GM12878 (cell line): ENCODE data around the gene ZFAND2B. TPM values are rescaled to one million over a fixed set of nuclear protein-coding genes. Genes with fewer than 3 reads are reported as not detected.

Experiments
- ATAC-seq: fragments of 200-7000 bp; cut with Tn5 transposase; 3 replicates; pipeline ENCODE4 v1.9.1; 2020; ENCODE audit warnings: mild to moderate bottlenecking, moderate library complexity
- BruUV-seq: library from RNA; stranded (reverse); fragments of 400-500 nt; replicated peaks from 2 replicates; lab custom pipeline; 2021; lab: Mats Ljungman, UMichigan
- CTCF ChIA-PET: fragments of 300-600 bp; sonication (Branson Sonifier 250); formaldehyde crosslinking; extraction: SDS; loops from one replicate; lab custom pipeline; 2021; ENCODE audit warnings: inconsistent platforms; lab: Yijun Ruan, JAX
- POLR2A ChIA-PET: fragments of 350-600 bp; formaldehyde crosslinking; extraction: SDS; loops from one replicate; lab custom pipeline; 2021; ENCODE audit warnings: inconsistent platforms; lab: Charles Lee
- RAD21 ChIA-PET: fragments of 300-600 bp; sonication (Branson Sonifier 250); formaldehyde crosslinking; loops from one replicate; lab custom pipeline; 2023; ENCODE audit warnings: antibody characterized with exemption; ENCODE audit not compliant: unreplicated experiment; lab: Charles Lee
- SMC1A ChIA-PET: fragments of 300-600 bp; sonication (Branson Sonifier 250); formaldehyde crosslinking; loops from one replicate; lab custom pipeline; 2023; ENCODE audit not compliant: unreplicated experiment, uncharacterized antibody; lab: Charles Lee
- DNase-seq: peaks from one replicate; pipeline ENCODE4 v3.0.0-alpha.2; 2011; ENCODE audit warnings: low read depth, low spot score
- FAIRE-seq: peaks from 3 replicates; lab custom pipeline; 2011; peaks lifted over from hg19 to GRCh38; lab: Jason Lieb, UNC
- H2AFZ ChIP-seq: 2 replicates; pipeline ENCODE4 v1.6.0; 2011; ENCODE audit warnings: low read depth, low read length, control low read depth; ENCODE audit not compliant: control insufficient read depth
- H3K27ac ChIP-seq: 2 replicates; pipeline ENCODE4 v1.5.1; 2011; ENCODE audit warnings: control low read depth; ENCODE audit not compliant: control insufficient read depth, insufficient read depth
- H3K27me3 ChIP-seq, 2 experiments: replicated peaks in 1 of 2; 2 replicates each; pipeline versions ENCODE4 v1.6.0 to v1.6.1; 2011; ENCODE audit warnings: low read length in 1 of 2; ENCODE audit not compliant: control insufficient read depth in 2 of 2, insufficient read depth in 2 of 2
- H3K36me3 ChIP-seq, 2 experiments: 2 replicates each; pipeline ENCODE4 v1.5.1; 2011; ENCODE audit warnings: low read length in 1 of 2; ENCODE audit not compliant: control insufficient read depth in 2 of 2, insufficient read depth in 2 of 2
- H3K4me1 ChIP-seq: 2 replicates; pipeline ENCODE4 v1.6.1; 2011; ENCODE audit warnings: mild to moderate bottlenecking, low read length, moderate library complexity, mixed read lengths; ENCODE audit not compliant: control insufficient read depth, insufficient read depth
- H3K4me2 ChIP-seq: 2 replicates; pipeline ENCODE4 v1.6.0; 2011; ENCODE audit warnings: control low read depth; ENCODE audit not compliant: control insufficient read depth, insufficient read depth
- H3K4me3 ChIP-seq: fragments of 200-600 bp; sonication (generic); 2 replicates; pipeline ENCODE4 v1.5.1; 2016
- H3K79me2 ChIP-seq: 2 replicates; pipeline ENCODE4 v1.6.0; 2011; ENCODE audit warnings: low read length; ENCODE audit not compliant: control insufficient read depth, insufficient read depth
- H3K9ac ChIP-seq: 2 replicates; pipeline ENCODE4 v1.8.0; 2011; ENCODE audit warnings: low read length, control low read depth, mixed read lengths; ENCODE audit not compliant: control insufficient read depth, insufficient read depth
- H3K9me3 ChIP-seq: replicated peaks from 3 replicates; pipeline ENCODE4 v1.5.1; 2011; ENCODE audit warnings: mild to moderate bottlenecking, low read length; ENCODE audit not compliant: control insufficient read depth, insufficient read depth
- H4K20me1 ChIP-seq: 2 replicates; pipeline ENCODE4 v1.6.0; 2011; ENCODE audit not compliant: control insufficient read depth, insufficient read depth
- MEF2B ChIP-seq: fragments of 450-650 bp; IDR thresholded peaks from 2 replicates; pipeline ENCODE4 v1.6.1; 2018; ENCODE audit warnings: mild to moderate bottlenecking, moderate library complexity; ENCODE audit not compliant: partially characterized antibody, poor library complexity, severe bottlenecking
- ZBTB4 ChIP-seq: fragments of 450-650 bp; formaldehyde crosslinking; IDR thresholded peaks from 2 replicates; pipeline ENCODE4 v1.4.0; 2022; ENCODE audit warnings: mild to moderate bottlenecking, moderate library complexity
- ZNF274 ChIP-seq: IDR thresholded peaks from one replicate; pipeline ENCODE4 v1.8.0; 2011; ENCODE audit not compliant: insufficient read length, insufficient read depth
- WGBS: methylation state at CpG from one replicate; pipeline ENCODE4 v1.1.6; 2016; ENCODE audit warnings: low lambda C conversion rate; ENCODE audit not compliant: insufficient replicate concordance, insufficient coverage; ENCODE audit errors: missing lambda C conversion rate; 5-methylcytosine and 5-hydroxymethylcytosine counted together
- in situ Hi-C: fragments of 300-500 bp; cut with MboI; formaldehyde crosslinking; loops from 9 replicates; pipeline ENCODE4 v1.14.3; 2018; ENCODE audit warnings: mixed read lengths
- intact Hi-C: fragments of 100-400 bp; cut with micrococcal nuclease; formaldehyde crosslinking; loops from one replicate; pipeline ENCODE4 v1.14.2; 2022; ENCODE audit not compliant: unreplicated experiment
- polyA plus RNA-seq, 11 experiments: library from polyadenylated mRNA; depleted of rRNA in 4 of 11; unstranded in 6 of 11; stranded (reverse) in 5 of 11; fragments of >200 nt; fragmentation: Nextera tagmentation in 4 of 11; fragmentation: Illumina TruSeq in 1 of 11; extraction: Ambion mirVana in 4 of 11; extraction: Trizol in 1 of 11; gene quantifications; 1 replicate in 1 of 11; 2 replicates in 10 of 11; pipeline versions ENCODE4 v1.2.1 to v1.2.3, GENCODE V29; 2011 to 2016; ENCODE audit warnings: inconsistent platforms in 2 of 11, missing spikeins in 2 of 11, low read depth in 1 of 11
- total RNA-seq, 4 experiments: library from RNA; depleted of rRNA in 3 of 4; stranded (reverse); fragments of >200 nt in 3 of 4; fragmentation: Illumina TruSeq in 1 of 4; extraction: Trizol in 1 of 4; gene quantifications; 2 replicates each; pipeline versions ENCODE4 v1.2.1 to v1.2.3, GENCODE V29; 2013 to 2021
- TF ChIP-seq, protein P1 (sequence below): fragments of 450-650 bp; IDR thresholded peaks from 2 replicates; pipeline ENCODE4 v1.6.1; 2017; ENCODE audit warnings: borderline replicate concordance
- TF ChIP-seq, protein P2 (sequence below): fragments of 450-650 bp; IDR thresholded peaks from 2 replicates; pipeline ENCODE4 v1.6.1; 2016; ENCODE audit warnings: mild to moderate bottlenecking, moderate library complexity, borderline replicate concordance
- TF ChIP-seq, protein P3 (sequence below): fragments of 450-650 bp; IDR thresholded peaks from 2 replicates; pipeline ENCODE4 v1.6.1; 2017; ENCODE audit warnings: mild to moderate bottlenecking, moderate library complexity

ZFAND2B gene
- total and polyA plus RNA-seq, 10 of the 15 experiments (the other 5 are each of a cell fraction or from before 2014, with no cell fraction given): 5.4 to 28.1 (median 22.4) TPM

DNA sequence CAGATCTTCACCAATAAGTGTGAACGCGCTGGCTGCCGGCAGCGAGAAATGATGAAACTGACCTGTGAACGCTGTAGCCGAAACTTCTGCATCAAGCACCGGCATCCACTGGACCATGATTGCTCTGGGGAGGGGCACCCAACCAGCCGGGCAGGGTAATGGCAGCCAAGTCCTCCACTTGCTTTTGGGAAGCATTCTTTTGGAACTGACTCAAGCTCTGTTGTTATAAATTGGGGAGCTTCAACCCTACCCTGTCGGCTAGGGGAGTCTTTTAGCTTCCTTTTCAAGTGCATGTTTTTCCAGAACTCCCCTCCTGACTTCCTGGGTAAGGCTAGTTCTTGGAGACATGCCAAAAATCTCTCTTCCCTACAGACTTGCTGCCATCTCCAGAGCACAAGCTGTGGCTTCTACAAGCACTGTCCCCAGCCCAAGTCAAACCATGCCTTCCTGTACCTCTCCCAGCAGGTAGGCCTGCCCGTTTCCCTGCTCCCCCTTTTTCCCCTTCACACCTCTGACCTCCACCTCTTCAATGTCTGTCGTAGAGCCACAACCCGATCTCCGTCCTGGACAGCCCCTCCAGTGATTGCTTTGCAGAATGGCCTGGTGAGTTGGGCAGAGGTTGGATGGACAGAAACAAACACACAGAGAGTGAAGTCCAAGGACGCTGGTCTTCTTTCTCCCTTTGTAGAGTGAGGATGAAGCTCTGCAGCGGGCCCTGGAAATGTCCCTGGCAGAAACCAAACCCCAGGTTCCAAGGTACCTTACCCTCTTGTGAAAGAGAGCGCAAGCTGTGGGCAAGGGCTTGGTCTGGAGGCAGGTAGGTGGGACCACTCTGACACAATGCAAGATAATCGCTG lies 1.5 kb downstream of the ZFAND2B start:
- in situ Hi-C loops: loop anchor here (5.0 kb wide), 1 partner anchor 36 kb away; the partner anchor contains the start of gene SLC23A3
- TF ChIP-seq, protein P1, sequence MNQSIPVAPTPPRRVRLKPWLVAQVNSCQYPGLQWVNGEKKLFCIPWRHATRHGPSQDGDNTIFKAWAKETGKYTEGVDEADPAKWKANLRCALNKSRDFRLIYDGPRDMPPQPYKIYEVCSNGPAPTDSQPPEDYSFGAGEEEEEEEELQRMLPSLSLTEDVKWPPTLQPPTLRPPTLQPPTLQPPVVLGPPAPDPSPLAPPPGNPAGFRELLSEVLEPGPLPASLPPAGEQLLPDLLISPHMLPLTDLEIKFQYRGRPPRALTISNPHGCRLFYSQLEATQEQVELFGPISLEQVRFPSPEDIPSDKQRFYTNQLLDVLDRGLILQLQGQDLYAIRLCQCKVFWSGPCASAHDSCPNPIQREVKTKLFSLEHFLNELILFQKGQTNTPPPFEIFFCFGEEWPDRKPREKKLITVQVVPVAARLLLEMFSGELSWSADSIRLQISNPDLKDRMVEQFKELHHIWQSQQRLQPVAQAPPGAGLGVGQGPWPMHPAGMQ: no peak
- TF ChIP-seq ZBTB4 (no peak), ZNF274 (no peak), MEF2B (no peak)
- TF ChIP-seq, protein P2, sequence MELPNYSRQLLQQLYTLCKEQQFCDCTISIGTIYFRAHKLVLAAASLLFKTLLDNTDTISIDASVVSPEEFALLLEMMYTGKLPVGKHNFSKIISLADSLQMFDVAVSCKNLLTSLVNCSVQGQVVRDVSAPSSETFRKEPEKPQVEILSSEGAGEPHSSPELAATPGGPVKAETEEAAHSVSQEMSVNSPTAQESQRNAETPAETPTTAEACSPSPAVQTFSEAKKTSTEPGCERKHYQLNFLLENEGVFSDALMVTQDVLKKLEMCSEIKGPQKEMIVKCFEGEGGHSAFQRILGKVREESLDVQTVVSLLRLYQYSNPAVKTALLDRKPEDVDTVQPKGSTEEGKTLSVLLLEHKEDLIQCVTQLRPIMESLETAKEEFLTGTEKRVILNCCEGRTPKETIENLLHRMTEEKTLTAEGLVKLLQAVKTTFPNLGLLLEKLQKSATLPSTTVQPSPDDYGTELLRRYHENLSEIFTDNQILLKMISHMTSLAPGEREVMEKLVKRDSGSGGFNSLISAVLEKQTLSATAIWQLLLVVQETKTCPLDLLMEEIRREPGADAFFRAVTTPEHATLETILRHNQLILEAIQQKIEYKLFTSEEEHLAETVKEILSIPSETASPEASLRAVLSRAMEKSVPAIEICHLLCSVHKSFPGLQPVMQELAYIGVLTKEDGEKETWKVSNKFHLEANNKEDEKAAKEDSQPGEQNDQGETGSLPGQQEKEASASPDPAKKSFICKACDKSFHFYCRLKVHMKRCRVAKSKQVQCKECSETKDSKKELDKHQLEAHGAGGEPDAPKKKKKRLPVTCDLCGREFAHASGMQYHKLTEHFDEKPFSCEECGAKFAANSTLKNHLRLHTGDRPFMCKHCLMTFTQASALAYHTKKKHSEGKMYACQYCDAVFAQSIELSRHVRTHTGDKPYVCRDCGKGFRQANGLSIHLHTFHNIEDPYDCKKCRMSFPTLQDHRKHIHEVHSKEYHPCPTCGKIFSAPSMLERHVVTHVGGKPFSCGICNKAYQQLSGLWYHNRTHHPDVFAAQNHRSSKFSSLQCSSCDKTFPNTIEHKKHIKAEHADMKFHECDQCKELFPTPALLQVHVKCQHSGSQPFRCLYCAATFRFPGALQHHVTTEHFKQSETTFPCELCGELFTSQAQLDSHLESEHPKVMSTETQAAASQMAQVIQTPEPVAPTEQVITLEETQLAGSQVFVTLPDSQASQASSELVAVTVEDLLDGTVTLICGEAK: no peak
- TF ChIP-seq, protein P3, sequence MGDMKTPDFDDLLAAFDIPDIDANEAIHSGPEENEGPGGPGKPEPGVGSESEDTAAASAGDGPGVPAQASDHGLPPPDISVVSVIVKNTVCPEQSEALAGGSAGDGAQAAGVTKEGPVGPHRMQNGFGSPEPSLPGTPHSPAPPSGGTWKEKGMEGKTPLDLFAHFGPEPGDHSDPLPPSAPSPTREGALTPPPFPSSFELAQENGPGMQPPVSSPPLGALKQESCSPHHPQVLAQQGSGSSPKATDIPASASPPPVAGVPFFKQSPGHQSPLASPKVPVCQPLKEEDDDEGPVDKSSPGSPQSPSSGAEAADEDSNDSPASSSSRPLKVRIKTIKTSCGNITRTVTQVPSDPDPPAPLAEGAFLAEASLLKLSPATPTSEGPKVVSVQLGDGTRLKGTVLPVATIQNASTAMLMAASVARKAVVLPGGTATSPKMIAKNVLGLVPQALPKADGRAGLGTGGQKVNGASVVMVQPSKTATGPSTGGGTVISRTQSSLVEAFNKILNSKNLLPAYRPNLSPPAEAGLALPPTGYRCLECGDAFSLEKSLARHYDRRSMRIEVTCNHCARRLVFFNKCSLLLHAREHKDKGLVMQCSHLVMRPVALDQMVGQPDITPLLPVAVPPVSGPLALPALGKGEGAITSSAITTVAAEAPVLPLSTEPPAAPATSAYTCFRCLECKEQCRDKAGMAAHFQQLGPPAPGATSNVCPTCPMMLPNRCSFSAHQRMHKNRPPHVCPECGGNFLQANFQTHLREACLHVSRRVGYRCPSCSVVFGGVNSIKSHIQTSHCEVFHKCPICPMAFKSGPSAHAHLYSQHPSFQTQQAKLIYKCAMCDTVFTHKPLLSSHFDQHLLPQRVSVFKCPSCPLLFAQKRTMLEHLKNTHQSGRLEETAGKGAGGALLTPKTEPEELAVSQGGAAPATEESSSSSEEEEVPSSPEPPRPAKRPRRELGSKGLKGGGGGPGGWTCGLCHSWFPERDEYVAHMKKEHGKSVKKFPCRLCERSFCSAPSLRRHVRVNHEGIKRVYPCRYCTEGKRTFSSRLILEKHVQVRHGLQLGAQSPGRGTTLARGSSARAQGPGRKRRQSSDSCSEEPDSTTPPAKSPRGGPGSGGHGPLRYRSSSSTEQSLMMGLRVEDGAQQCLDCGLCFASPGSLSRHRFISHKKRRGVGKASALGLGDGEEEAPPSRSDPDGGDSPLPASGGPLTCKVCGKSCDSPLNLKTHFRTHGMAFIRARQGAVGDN: no peak

More for the DNA sequence above, 1.5 kb downstream of the ZFAND2B start:
- DNase-seq: no peak
- ChIA-PET POLR2A (interaction anchor here (0.5 to 4.0 kb wide), 9 partner anchors 9 to 685 kb away, joined by 3 to 47 read pairs (median 6); partner anchors contain the start of genes ABCB6, ANKZF1, ATG9A and CNPPD1), CTCF (interaction anchor here (1.0 to 2.2 kb wide), 4 partner anchors 37 to 87 kb away, joined by 3 to 13 read pairs (median 6); partner anchors contain the start of gene NHEJ1), RAD21 (interaction anchor here (2.5 to 2.9 kb wide), 2 partner anchors 32 to 37 kb away, joined by 12 to 21 read pairs; partner anchors contain the start of genes CNPPD1 and SLC23A3), SMC1A (interaction anchor here (0.7 to 3.1 kb wide), 5 partner anchors 32 to 87 kb away, joined by 3 to 14 read pairs (median 4); partner anchors contain the start of genes CNPPD1, GLB1L and STK16)
- WGBS: 85% methylated on average over 17 of the region's 17 CpGs
- no peaks in the 10 kb centered on the region for H4K20me1 ChIP-seq
- H3K4me3 ChIP-seq: no peak overlapping the region
- H2AFZ ChIP-seq: no peak overlapping the region
- H3K27ac ChIP-seq: no peak overlapping the region
- no peaks in the 10 kb centered on the region for H3K27me3 ChIP-seq
- no TSS peak for BruUV-seq
- ATAC-seq: no peak
- no peaks in the 10 kb centered on the region for H3K9me3 ChIP-seq
- no peaks in the 10 kb centered on the region; the same call in 1 of the 2 replicates for H3K79me2 ChIP-seq
- no peak for FAIRE-seq
- peaks cover 0 to 9% of the 10 kb centered on the region in 2 experiments; a peak in 2 of 4 replicates for H3K36me3 ChIP-seq
- no peak overlapping the region for H3K9ac ChIP-seq
- peaks cover 8% of the 10 kb centered on the region for H3K4me1 ChIP-seq
- intact Hi-C loops: loop anchor here (2.0 to 5.0 kb wide), 2 partner anchors 31 to 69 kb away; partner anchors contain the start of genes CNPPD1 and DNAJB2
- no peak overlapping the region; the same call in 1 of the 2 replicates for H3K4me2 ChIP-seq
